H1 (cell line): ENCODE results near the gene FHIT.

Source experiments
- CTCF ChIP-seq, 3 experiments: IDR thresholded peaks; 1 replicate in 2 of 3; 2 replicates in 1 of 3; pipeline versions ENCODE4 v1.5.1 to v1.6.1; 2011; ENCODE audit warnings: low read length in 3 of 3, mild to moderate bottlenecking in 3 of 3, inconsistent platforms in 2 of 3, low read depth in 1 of 3, moderate library complexity in 1 of 3; ENCODE audit not compliant: insufficient read depth in 1 of 3; ENCODE audit errors: control extremely low read depth in 1 of 3
- GTF2F1 ChIP-seq: IDR thresholded peaks from 2 replicates; pipeline ENCODE4 v1.6.1; 2012; ENCODE audit warnings: low read depth, low read length, improper control_type of control experiment, borderline replicate concordance

DNA sequence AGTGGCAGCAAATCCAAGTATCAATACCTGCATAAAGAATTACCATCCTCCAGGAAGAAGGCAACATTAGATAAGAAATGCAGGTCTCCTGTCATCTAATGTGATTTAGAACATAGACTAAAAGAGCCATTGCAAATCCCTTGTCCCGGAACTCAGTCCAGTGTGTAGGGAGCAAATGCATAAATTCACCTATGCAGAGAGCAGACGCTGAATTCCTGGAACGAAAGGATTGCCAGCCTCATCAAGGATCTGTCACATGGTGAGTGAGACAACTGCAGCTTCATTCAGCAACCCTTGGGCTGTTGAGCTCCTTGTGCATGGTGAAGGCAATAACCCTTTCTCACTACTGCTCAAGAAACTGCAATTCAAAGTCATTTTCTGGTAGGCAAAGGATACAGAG lies 1504.7 kb downstream of the FHIT start:
- TF ChIP-seq CTCF (IDR thresholded peaks at IDR 0.05; ENCODE audit: control extremely low read depth in 1 of 3, insufficient read depth in 1 of 3, low read depth in 1 of 3, low read length in 3 of 3) (no peak), GTF2F1 (no peak)
